Esophagus squamous epithelium (tissue), 5 donors: ENCODE results near the gene APOL1. TPM values are rescaled to one million over a fixed set of nuclear protein-coding genes. Genes with fewer than 3 reads are reported as not detected.

ENCODE experiments used
- DNase-seq: peaks from one replicate; lab custom pipeline; 2025; lab: John Stamatoyannopoulos, UW
- H3K27ac ChIP-seq, 4 donors: fragments of 200-600 bp; sonication (generic); one replicate each; pipeline ENCODE4 v1.5.1; 2016 to 2019; ENCODE audit warnings: mild to moderate bottlenecking in 1 of 4
- H3K27me3 ChIP-seq, 4 donors: fragments of 200-600 bp; sonication (generic); 1 replicate in 3 of 4; 2 replicates in 1 of 4; pipeline versions ENCODE4 v1.5.1 to v1.6.0; 2017 to 2021; ENCODE audit warnings: antibody characterized with exemption in 1 of 4
- H3K36me3 ChIP-seq, 3 donors: fragments of 200-600 bp; sonication (generic); one replicate each; pipeline ENCODE4 v1.5.1; 2016 to 2019
- H3K4me1 ChIP-seq, 3 donors: fragments of 200-600 bp; sonication (generic); one replicate each; pipeline ENCODE4 v1.5.1; 2017 to 2019
- H3K4me3 ChIP-seq, 4 donors: fragments of 200-600 bp; sonication (generic); 1 replicate in 3 of 4; 2 replicates in 1 of 4; pipeline ENCODE4 v1.5.1; 2016 to 2019; ENCODE audit warnings: mild to moderate bottlenecking in 2 of 4, moderate library complexity in 1 of 4
- H3K9me3 ChIP-seq, 3 donors: fragments of 200-600 bp; sonication (generic); one replicate each; pipeline ENCODE4 v1.5.1; 2016 to 2019
- CTCF ChIP-seq, 6 experiments: fragments of 450-650 bp in 4 of 6; fragments of 200-600 bp in 2 of 6; sonication (generic) in 2 of 6; IDR thresholded peaks; one replicate each; pipeline ENCODE4 v1.5.1; 2016 to 2019; ENCODE audit warnings: antibody characterized with exemption in 6 of 6, mild to moderate bottlenecking in 4 of 6, moderate library complexity in 4 of 6
- POLR2A ChIP-seq, 4 donors: fragments of 450-650 bp; IDR thresholded peaks; one replicate each; pipeline ENCODE4 v1.6.1; 2017; ENCODE audit warnings: antibody characterized with exemption in 4 of 4, mild to moderate bottlenecking in 4 of 4, moderate library complexity in 3 of 4
- WGBS, 2 donors: methylation state at CpG; one replicate each; pipeline ENCODE4 v1.1.5; 2018; 5-methylcytosine and 5-hydroxymethylcytosine counted together
- intact Hi-C: fragments of 100-400 bp; cut with DNase I; formaldehyde crosslinking; loops from one replicate; pipeline ENCODE4 v1.15.0; 2022
- total RNA-seq, 4 donors: library from RNA; depleted of rRNA; stranded (reverse); fragments of >200 nt; gene quantifications; one replicate each; pipeline ENCODE4 v1.1.0, GENCODE V29; 2016
- donor health status: DM: yes; HTN: yes; CAD: no.

APOL1 gene
- total RNA-seq, 4 donors from 2014 or later: 8.4 to 49.3 (median 20.6) TPM

- TF ChIP-seq CTCF (IDR thresholded peaks at IDR 0.05) (no peak), POLR2A (IDR thresholded peaks at IDR 0.05) (no peak)
- no peak for DNase-seq
These were observed 40.0 kb downstream of the APOL1 start for GRCh38 chr22:36292823-36293530.

GRCh38 chr22:36293606-36294292, 40.8 kb downstream of the APOL1 start:
- intact Hi-C loops: no loop called here

More at GRCh38 chr22:36292823-36293530, 40.0 kb downstream of the APOL1 start:
- H3K36me3 ChIP-seq: peaks cover 79 to 100% (median 83%) of the 10 kb centered on the region in 3 donors
- intact Hi-C loops: no loop called here
- H3K9me3 ChIP-seq: no peaks in the 10 kb centered on the region
- H3K27me3 ChIP-seq: no peaks in the 10 kb centered on the region
- WGBS, 2 donors: 90 to 92% methylated on average over 5 of the region's 17 CpGs
- peaks cover 0 to 19% (median 0%) of the 10 kb centered on the region in 3 donors for H3K4me1 ChIP-seq
- H3K27ac ChIP-seq: peak overlapping the region in 1 of 4 donors; percentile 18
- H3K4me3 ChIP-seq: no peak overlapping the region

DNA sequence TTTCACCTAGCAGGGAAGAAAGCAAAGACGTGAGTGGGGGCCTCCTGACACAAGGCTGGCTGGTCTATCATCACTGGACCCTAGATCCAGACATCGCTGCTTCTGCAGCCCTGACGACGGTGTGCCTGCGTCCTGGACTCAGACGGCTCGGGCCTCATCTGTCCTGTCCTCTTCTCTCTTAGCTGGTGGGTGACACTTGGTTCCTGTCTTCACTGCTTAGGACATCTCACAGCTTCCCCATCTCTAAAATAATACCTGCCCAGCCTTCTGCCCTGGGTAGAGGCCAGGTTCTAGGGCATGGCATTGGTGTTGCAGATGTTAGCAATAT, 41.3 kb downstream of the APOL1 start:
- intact Hi-C loops: no loop called here
- 96 to 97% methylated on average over 6 to 7 of the region's 7 CpGs for WGBS, 2 donors
- DNase-seq: no peak
- Histone ChIP-seq H3K9me3 (no peaks in the 10 kb centered on the region), H3K36me3 (peaks cover 79 to 100% (median 83%) of the 10 kb centered on the region in 3 donors), H3K27ac (no peak overlapping the region), H3K4me3 (no peak overlapping the region), H3K27me3 (no peaks in the 10 kb centered on the region), H3K4me1 (peaks cover 0 to 6% (median 0%) of the 10 kb centered on the region in 3 donors)
- no peak for TF ChIP-seq CTCF (IDR thresholded peaks at IDR 0.05)
- no peak for TF ChIP-seq POLR2A (IDR thresholded peaks at IDR 0.05)

More at GRCh38 chr22:36293606-36294292, 40.8 kb downstream of the APOL1 start:
- Histone ChIP-seq H3K9me3 (no peaks in the 10 kb centered on the region), H3K4me1 (peaks cover 0 to 11% (median 0%) of the 10 kb centered on the region in 3 donors), H3K36me3 (peaks cover 79 to 100% (median 83%) of the 10 kb centered on the region in 3 donors), H3K27ac (no peak overlapping the region), H3K27me3 (no peaks in the 10 kb centered on the region), H3K4me3 (no peak overlapping the region)
- 94% methylated on average over 17 to 20 of the region's 26 CpGs for WGBS, 2 donors
- no peak for DNase-seq
- TF ChIP-seq POLR2A (IDR thresholded peaks at IDR 0.05) (no peak), CTCF (IDR thresholded peaks at IDR 0.05) (no peak)

DNA sequence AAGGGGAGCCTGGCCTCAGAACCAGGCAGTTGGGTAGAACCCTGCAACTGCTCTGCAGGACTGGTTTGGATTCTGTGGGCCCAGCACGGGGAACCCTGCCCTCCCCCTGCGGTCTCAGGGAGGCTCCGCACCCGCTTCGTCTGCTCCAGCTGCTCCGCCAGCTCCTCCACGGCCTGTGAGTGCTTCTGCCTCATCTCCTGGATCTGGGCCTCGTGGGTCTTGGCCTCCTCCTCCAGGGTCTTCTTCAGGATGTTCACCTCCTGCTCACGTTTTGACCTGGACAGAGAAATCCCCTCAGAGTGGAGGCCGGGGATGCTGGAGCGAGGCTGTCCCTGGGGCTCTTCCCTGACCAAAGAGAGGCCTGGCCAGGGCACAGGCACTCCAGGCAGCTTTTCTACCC, 41.9 kb downstream of the APOL1 start:
- Histone ChIP-seq H3K9me3 (no peaks in the 10 kb centered on the region), H3K27me3 (no peaks in the 10 kb centered on the region), H3K27ac (peak overlapping the region in 1 of 4 donors; percentile 9), H3K36me3 (peaks cover 79 to 100% (median 83%) of the 10 kb centered on the region in 3 donors), H3K4me1 (peaks cover 0 to under 1% (median 0%) of the 10 kb centered on the region in 3 donors), H3K4me3 (no peak overlapping the region)
- 94 to 100% methylated on average over 1 to 8 of the region's 11 CpGs for WGBS, 2 donors
- TF ChIP-seq POLR2A (IDR thresholded peaks at IDR 0.05): no peak
- TF ChIP-seq CTCF (IDR thresholded peaks at IDR 0.05): no peak
- no peak for DNase-seq
- intact Hi-C loops: no loop called here

GRCh38 chr22:36295247-36295646, 42.3 kb downstream of the APOL1 start:
- Histone ChIP-seq H3K4me3 (no peak overlapping the region), H3K27me3 (no peaks in the 10 kb centered on the region), H3K27ac (peak overlapping the region in 2 of 4 donors; percentile 3 to 9), H3K4me1 (no peaks in the 10 kb centered on the region), H3K9me3 (no peaks in the 10 kb centered on the region), H3K36me3 (peaks cover 82 to 100% (median 86%) of the 10 kb centered on the region in 3 donors)
- 76 to 86% methylated on average over 5 of the region's 7 CpGs for WGBS, 2 donors
- TF ChIP-seq POLR2A (IDR thresholded peaks at IDR 0.05): no peak
- TF ChIP-seq CTCF (IDR thresholded peaks at IDR 0.05): no peak
- no peak for DNase-seq
- intact Hi-C loops: no loop called here
